Stimulated activated CD4-positive, alpha-beta T cell treated with anti-CD3 and anti-CD28 coated beads, Interleukin-15, amount 100 ng/mL, for 48 hours (primary cell): Measurements from ENCODE around the gene C10orf67.
"Not testable (repeated sequence)": the region's sequence is repeated elsewhere in the genome, so short reads cannot be mapped to it uniquely, and the experiment has no call there.

Source experiments
- DNase-seq, 2 donors: peaks; one replicate each; pipeline ENCODE4 v3.0.0-alpha.2; 2020; ENCODE audit warnings: low read depth in 2 of 2

C10orf67 gene

DNA sequence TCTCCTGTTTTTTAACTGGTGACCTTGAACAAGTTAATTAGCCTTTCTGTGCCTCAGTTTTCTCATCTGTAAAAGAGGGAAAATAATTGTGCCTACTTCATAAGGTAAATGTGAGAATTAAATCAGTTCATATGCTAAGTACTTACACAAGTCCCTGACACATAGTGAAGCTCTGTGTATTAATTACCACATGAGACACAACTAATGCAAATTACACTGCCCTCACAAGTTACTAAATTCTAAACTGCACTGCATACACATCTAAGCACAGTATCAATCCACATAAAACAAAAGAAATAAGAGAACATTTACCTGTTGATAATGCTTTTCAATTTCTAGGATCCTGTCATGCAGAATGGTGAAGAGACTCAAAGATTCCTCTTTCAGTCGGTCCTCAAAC, 22.5 kb downstream of the C10orf67 start:
- no peak for DNase-seq

DNA sequence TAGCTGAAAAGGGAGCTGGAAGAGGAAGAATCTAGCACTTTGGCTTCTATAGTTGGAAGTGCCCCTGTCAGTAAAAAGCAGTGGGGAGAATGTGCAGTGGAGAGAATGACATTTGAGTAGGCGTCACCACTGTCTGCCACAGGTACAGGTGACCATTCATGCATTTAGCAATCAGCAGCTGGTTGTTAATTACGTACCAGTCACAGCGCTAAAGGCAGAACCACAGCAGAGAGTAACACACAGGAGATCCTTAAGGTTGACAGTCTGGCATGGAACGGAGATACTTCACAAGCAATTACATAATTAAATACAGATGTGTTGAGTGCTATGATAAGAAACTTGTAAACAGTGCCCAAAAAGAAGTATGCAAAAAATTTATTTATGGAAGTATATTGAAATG, 24.8 kb downstream of the C10orf67 start:
- no peak for DNase-seq

DNA sequence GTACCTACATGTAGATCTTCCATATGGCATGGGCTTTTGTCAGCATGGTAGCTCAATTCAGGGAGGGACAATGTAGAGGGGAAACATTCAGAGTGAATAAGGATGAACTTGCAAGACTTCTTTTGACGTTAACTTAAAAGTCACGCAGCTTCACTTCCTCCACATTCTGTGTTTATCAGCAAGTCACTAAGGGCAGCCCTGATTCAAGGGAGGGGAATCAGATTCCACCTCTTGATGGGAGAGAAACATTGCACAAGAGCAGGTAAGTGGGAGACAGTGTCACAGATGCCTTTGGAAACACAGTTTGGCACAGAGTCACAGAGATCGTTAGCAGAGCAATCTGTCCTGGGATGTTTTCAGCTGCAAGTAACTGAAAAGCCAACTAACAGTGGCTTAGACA, 26.2 kb downstream of the C10orf67 start:
- DNase-seq: no peak

DNA sequence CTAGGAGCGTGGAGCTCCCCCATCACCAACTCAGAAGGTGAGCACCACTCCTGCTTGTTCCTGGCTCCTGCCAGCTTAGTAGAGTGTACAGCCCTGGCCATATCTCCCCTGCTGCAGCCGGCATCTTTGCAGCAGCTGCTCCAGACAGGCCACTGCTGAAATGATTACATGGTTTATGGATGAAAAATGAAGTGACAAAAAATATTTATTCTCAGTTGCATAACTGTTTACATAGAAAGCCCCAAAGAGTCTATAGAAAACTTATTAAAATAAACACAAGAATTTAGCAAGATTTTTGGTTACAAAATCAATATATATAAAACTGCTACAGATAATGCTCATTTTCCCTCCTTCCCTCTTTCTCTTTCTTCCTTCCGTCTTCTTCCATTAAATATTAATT, 27.2 kb downstream of the C10orf67 start:
- no peak for DNase-seq

DNA sequence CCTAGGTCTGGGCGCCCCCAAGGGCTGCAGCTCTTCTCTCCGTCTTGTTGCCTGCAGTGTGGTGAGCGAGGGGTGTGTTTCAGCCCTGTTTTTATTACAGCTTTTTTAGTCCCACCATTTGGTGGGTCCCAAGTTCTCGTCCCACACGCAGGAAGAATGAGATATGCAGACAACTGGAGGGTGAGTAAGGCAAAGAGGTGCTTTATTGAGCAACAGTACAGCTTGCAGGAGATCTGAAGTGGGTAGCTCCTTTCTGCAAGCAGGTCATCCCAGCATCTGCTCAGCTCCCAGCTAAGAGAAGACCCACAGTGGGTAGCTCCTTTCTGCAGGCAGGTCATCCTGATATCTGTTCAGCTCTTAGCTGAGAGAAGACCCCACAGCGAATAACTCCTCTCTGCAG, 28.2 kb downstream of the C10orf67 start:
- DNase-seq: no peak

DNA sequence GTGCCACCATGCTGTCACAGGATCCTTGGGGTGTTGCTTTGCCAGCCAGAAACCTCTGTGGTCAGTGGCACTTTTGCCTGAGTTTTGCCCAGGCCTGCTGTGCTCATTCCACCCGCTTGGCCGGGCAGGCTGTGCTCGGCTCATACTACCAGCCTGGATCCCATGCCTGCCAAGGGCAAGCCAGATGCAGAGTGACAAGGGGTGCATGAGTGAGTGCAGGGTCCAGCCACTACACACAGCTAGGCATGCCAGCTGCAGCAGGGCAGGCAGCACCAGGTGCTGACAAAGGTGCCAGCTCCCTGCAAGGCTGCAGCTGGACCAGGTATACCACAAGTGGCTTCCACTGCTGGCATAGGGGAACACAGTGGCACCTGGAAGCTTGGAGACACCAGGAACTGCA, 28.6 kb downstream of the C10orf67 start:
- DNase-seq: no peak

DNA sequence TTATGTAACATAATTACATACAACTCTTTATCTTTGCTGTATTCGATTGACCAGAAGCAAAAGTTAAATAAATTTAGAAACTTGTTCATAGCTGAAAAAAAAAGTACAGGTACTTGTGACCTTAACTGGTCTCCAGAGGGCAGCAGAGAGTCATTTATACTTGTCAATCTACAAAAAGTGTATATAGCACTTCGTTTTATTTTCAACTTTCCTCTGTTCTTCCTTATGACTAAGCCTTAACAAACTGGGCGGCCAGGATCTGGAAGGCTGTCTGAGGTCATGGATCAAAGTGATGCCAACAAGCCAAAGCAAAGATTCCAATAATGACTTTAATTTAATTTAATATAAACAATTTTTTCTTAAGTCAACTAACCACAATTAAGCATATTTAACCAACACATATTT, 29.8 kb downstream of the C10orf67 start:
- DNase-seq: peak in 1 of 2 donors; percentile 33

DNA sequence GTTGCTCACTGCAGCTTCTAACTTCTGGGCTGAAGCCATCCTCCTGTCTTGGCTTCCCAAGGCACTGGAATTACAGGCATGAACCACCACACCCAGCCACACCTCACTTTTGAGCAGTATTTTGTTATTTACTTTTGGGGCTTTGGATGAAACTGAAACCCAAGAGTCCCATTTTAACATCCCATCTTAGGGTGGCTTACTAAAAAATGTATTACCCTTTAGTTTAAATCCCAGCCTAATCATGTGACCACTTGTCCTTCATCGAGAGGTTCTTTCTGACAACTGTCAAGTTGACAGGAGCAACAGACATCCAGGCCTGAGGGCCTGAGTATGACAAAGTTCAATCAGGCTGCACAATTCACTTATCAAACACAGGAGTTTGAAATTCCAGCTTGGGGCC, 33.6 kb downstream of the C10orf67 start:
- DNase-seq: no peak

DNA sequence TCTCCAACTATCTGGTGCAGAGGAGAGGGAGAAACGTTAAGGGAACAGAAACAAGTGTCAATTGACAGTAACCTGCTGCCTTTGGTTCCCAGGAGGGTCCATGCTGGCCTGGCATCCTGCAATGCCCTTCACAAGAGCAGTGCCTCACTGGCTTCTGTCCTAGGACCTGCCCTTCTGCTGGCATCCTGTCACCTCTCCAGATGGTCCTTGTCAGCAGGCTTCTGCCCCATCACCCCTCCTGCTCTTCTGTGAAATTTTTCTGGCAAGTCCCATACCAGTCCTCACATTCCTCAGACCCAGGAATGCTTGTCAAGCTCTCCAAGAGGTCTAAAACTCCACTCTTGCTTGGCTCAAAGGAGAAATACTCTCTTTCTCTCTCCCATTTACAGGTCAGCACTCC, 34.2 kb downstream of the C10orf67 start:
- DNase-seq: no peak

DNA sequence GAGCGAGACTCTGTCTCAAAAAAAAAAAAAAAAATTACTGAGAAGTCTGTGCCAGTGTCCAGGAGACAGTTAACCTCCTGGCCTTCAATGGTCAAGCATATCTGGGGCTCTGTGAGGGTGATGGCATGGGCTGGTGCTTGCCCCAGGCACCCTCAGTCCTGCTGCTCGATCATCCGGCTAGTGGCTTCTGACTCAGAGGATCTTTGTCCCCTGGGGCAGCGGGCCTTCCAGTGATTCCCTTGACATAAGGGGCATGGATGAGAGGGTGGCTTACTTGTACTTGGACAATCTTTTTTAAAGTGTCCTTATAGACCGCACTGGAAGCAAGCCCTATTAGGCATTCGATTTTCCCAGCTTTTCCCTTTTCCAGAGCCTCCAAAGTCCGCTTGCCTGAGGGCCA, 44.6 kb downstream of the C10orf67 start:
- not testable (repeated sequence) for DNase-seq

DNA sequence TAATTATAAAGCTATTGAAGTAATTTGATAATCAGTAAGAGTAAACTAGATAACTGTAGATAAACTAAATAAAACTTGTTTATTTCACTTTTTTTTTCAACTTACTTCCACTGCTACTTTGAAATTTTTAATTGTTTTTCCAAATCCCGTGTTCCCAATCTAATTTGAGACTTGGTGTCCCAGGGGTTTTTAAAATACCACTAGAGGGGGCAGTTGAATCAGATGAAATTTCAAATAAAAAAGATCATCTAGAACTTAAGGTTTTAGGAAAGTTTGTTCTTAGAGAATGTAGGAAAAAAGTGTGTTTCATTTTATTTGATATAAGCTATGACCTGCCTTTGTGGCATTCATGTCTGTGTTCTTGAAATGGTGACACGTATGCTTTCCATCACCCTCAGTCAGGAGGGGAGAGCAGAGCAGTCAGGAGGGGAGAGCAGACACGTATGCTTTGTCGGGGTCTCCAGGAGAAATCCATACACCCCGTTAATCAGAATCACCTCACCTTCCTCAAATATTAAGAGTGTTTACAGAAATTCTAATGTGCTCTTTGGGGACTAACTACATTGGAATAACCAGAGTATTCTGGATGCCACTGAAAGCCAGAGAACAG, 49.9 kb downstream of the C10orf67 start:
- DNase-seq: no peak

DNA sequence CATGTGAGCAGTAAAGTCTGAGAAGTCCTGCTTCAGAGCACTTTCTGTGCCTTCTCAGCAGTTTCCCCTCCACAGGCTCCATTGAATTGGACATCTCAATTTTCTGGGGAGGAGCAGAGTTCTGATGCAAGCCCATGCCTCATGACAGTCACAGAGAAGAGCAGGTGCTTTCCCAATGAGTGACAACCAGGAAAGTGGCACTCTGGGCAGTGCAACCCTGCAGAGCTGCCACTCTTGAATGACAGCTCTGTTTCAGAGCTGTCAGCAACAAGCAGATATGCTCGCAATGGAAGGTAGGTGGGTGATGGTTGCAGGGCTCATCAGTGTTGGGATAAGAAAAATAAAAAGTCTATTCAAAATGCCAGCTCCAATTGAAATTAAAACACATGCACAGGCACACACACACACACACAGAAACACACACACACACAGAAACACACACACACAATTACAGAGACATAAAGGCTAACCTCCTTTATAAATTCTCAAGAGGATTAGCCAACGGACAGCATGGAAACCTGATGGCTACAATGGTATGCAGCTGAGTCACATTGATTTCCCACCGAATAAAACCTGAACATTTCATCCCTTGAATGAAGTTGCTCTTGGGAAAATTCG, 50.5 kb downstream of the C10orf67 start:
- no peak for DNase-seq

DNA sequence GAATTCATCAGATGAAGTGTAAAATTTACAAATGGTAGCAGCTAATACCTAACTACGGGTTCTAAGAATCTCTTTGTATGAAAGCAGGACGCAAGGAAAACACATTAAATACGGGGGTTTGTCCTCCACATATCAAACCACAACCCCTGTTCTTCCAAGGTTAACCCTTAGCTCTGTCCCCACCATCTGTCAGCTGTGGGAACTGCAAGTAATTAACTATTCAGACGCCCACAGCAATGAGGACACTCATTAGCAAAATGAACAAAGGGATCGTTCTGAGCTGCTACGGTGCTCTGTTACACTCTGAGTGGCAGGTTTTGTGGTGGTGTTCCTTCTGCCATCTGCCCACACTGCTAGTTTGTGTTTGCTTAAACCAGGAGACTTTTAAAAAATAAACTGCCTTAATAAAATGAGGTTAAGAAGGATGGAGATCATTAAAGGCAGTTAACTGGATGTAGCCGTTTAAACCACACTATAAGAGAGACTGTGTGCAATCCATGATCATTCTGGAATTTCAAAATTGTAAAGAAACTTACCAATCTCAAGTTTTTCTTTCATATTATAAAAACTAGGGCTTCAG, 51.4 kb downstream of the C10orf67 start:
- DNase-seq: peak; percentile 12 to 22

DNA sequence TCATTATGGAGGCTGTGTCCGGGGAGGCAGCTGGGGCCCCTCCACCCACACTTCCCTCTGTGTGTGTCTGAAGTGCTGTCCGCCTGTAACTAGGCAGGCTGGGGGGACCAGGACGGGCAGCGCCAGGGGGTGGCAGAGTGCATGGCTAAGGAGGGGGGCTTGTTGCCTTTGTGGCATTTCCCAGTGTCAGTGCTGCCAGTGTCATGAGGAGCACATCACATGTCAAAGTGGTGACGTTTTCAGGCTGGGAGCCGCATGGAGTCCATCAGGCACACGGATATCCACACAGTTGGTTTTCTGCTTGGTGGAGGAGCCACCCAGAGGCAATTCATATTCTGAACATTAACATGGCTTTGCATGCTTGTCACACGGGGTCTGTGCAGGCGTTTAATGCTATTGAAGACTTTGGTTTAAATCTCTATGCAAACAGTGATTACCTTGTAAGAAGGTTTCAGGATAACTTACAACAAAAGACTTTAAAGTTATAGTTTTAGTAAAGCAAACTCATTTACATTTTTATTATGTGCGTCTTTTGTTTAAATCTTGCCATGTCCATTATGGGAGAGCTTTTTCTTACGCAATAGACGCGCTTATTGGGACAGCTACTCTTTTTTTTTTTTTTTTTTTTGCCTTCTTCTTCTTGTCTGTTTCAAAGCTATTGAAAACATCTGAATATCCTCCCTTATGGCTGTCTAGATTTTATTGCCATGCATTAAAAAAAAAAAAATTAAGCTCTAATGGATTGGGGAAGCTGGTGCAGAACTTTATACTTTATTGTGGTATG, 52.9 kb downstream of the C10orf67 start:
- DNase-seq: no peak

DNA sequence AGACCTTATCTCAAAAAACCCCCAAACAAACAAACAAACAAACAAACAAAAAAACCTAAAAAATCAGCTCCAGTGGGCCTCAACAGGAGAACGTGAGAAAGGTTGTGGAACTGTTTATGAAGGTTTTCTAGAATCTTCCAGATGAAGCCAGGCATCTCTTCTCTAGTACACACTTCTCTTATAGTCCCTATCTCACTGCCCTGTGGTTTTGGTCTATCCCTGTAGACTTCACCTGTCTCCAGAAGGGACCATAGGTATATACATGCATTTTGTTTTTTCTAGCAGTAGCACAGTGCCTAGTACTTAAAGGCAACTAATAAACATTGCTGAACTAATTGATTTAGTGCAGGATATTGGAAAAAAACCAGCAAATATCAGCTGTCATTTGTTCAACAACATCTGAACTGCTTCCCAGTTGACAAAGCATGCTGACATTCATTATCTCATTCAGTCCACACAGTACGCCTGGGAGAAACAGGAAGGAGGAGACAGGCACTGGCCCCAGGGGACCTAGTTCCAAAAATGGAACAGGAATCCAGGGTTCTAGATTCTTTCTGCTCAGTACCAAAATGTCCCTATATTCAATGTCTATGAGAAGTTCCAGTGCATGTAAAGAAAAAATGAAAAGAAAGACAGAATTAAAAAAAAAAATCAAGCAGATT, 59.8 kb downstream of the C10orf67 start:
- no peak for DNase-seq

DNA sequence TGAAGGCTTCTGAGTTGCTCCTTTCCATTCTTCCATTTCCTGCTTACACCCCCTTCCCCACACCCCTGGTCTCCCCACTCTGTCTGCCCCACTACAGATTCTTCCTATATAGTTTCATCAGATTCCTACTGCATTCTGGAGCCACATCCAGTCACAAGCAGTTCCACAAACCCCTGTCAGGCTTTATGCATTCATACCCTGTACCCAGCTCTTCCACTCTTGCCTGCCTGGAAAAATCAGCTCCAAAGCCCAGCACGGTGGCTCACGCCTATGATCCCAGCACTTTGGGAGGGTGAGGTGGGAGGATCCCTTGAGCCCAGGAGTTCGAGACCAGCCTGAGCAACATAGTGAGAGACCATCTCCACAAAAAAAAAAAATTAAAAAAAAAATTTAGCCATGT, 60.4 kb downstream of the C10orf67 start:
- no peak for DNase-seq

DNA sequence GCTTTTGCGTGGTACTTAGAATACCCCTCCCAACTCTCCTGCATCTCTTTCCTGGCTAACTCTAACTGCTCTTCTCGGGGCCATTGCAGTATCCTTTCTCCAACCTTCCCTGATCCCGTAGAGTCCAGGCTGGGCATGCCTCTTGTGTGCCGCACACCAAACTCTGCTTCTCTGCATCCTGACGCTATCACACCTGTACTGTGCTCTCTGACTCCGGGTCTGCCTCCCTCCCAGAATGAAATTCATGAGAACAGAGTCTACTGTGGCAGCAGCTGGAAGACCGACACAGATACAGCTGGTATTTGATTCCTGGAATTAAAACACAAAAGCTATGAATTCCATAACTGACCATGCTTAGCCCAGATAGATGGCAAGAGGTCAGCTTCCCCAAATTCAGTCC, 60.9 kb downstream of the C10orf67 start:
- DNase-seq: no peak

DNA sequence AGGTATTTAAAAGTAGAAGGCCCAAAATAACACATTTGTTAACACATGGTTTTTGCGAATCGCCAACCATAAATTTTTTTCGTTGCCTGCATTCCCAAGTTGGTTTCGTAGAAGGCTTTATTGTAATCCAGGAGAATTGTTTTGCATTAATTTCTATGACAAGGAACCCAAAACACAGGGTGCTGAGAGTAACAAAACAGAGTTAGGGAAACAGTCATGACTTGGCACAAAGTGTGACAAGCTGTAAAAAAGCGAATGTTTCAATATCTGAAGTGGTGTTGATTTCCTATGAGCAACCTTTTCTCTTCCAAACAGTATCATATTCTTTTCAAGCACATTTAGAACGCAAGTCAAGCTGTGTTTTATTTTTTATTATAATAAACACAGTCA, 63.6 kb downstream of the C10orf67 start:
- DNase-seq: no peak

DNA sequence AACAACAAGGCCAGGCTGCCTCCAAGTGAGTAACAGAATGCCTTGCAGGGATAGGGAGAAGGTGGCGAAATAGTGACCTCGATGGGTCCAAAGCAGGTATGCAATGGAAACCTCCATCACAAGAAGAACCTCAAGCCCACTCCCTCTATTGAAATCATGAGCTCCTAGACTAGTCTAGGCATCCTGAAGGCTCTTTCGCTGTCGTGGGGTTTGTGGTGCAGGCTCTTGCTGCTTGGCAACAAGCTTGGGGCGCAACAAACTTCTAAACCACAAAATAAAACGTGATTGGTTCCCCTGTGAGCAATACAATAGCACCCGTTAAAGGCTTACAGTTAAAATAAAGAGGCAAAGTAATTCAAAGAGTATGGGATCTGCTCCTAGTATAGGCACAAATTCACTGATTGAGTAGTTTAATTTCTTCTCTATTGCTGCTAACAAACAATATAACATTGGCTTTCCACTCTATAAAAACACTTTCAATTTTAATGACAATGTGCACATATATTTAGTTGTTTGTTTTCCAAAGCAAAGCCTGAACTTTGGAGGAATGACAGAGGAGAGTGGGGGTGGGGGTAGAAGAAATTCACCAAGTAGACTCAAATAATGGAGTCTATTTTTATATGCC, 64.1 kb downstream of the C10orf67 start:
- DNase-seq: no peak

DNA sequence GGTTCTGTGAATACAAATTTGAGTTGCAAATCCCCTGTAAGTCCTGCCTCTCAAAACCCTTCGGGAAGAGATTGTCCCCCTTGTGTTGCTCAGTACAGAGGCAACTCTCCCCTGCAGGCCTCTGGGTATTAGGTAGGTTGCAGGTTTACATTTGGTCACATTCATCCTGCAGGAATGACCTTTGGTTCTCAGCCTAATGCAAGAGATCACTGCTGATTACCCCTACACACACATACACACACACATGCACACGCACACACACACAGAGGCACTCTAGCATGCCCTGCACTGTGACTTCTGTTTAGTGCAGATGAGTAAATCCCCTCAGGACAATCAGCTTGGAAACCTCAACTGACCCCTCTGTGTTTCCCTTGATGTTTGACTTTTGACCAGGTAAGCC, 69.2 kb downstream of the C10orf67 start:
- no peak for DNase-seq

DNA sequence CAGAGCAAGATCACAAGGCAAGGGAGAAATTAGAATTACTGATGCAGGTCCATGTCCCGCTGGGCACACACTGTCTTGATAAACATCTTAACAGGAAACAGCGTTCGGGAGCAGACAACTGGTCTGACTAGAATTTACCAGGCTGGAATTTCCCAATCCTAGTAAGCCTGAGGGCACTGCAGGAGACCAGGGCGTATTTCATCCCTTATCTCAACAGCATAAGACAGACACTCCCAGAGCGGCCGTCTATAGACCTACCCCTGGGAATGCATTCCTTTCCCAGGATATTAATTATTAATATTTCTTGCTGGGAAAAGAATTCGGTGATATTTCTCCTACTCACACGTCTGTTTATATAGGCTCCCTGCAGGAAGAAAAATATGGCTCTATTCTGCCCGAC, 70.4 kb downstream of the C10orf67 start:
- DNase-seq: not testable (repeated sequence)

DNA sequence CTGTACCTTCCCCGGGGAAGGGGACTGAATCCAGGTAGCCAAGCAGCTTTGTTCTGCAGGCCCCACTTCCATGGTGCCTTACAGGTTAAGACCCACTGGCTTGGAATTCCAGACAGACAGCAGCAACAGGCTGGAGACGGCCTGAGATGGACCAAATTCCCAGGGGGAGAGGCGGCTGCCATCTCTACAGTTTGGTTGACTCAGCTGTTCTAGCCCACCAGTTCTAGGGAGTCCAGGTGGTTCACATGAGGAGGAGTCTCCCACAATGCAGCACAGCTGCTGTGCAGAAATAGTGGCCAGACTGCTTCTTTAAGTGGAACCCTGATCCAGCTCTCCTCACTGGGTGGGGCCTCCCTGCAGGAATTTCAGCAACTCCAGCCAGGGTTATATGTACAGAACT, 74.1 kb downstream of the C10orf67 start:
- no peak for DNase-seq
